GM21786 (cell line): ENCODE measurements around the gene ITGAX.
"Not testable (repeated sequence)": the region's sequence is repeated elsewhere in the genome, so short reads cannot be mapped to it uniquely, and the experiment has no call there.

Source experiments
- ATAC-seq: cut with Tn5 transposase; IDR thresholded peaks from one replicate; pipeline ENCODE4 v1.9.1; 2021; ENCODE audit not compliant: unreplicated experiment

ITGAX gene

DNA sequence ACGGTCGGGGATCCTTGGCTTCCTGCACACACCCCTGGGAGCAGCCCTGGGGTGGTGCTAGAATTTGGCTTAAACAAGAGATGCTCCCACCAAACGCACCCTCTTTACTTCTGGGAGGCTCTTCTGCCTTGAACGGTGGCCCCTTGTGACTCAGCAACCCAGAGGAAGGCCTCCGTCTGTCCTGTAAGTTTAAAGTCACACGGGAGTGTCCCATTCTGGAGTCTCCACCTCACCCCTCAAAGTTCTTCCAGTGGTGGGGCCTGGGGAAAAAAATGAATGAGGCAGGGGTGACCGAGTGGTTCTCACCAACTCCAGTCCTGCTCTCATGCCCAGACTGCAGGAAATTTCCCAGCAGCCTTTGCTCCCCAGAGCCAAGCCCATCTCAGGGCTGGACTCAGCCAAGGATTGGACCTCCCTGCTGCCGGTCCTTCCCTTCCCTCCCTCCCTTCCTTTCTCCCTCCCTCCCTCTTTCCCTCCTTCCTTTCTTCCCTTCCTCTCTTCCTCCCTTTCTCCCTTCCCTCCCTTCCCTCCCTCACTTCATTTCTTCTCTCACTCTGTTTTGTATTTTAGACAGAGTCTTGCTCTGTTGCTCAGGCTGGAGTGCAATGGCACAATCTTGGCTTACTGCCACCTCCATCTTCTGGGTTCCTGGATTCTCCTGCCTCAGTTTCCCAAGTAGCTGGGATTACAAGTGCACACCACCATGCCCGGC is 49.5 kb downstream of the ITGAX start:
- ATAC-seq = no peak

GRCh38 chr16:31407406-31407805 is 52.4 kb downstream of the ITGAX start:
- ATAC-seq = no peak

DNA sequence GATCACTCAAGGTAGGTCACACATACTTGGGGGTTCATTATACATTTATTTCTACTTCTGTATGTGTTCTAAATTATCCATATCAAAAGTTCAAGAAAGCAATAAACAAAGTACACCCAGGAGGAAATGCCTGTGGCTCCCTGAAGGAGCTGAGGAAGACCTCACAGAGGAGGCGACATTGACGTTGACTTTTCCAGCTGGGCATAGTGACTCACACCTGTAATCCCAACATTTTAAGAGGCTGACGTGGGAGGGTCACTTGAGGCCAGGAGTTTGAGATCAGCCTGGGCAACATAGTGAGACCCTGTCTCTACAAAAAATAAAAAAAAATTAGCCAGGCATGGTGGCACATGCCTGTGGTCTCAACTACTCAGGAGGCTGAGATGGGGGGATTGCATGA is 54.5 kb downstream of the ITGAX start:
- no peak for ATAC-seq

- no peak for ATAC-seq
Observed at GRCh38 chr16:31410082-31410481, 55.1 kb downstream of the ITGAX start.

DNA sequence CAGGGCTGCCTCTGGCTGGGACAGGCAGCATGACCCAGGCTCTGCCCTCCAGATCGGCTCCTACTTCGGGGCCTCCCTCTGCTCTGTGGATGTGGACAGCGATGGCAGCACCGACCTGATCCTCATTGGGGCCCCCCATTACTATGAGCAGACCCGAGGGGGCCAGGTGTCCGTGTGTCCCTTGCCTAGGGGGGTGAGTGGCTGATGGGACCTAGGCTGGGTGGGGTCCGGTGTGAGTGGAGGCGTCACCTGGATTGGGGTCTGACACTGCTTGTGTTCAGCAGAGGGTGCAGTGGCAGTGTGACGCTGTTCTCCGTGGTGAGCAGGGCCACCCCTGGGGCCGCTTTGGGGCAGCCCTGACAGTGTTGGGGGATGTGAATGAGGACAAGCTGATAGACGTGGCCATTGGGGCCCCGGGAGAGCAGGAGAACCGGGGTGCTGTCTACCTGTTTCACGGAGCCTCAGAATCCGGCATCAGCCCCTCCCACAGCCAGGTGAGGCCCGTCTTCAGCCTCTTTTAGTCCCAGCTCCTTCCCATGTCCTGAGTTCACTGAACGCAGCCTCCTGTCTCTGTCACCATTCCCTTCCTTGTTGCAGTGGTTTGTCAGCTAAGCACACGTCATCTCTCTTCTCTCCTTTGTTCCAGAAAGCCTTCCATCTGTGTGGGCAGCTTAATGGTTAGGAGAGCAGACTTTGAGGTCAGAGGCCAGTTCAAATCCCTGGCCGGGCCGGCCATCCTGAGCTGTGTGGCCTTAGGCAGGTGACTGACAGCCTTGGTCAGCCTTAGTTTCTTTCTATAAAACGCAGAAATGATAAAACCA is 56.3 kb downstream of the ITGAX start:
- no peak for ATAC-seq

- no peak for ATAC-seq
Observed at GRCh38 chr16:31412750-31413149, 57.8 kb downstream of the ITGAX start.

DNA sequence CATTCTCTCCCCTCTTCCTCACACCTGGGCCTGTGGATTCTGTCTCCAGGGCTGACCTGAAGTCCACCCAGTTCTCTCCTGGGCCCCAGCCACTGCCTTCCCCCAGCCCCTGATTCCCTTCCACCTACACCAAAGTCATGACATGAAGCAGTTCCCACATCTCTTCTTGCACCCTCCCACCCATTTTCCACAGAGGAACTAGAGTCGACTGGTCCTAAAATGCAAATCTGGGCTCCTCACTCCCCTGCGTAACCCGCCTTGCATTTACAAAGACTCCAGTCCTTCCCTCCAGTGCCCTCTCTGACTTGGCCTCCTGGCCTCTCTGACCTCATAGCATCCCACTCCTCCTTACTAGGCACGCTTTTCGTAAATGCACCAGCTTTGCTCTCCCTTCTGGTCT is 58.4 kb downstream of the ITGAX start:
- ATAC-seq = no peak

DNA sequence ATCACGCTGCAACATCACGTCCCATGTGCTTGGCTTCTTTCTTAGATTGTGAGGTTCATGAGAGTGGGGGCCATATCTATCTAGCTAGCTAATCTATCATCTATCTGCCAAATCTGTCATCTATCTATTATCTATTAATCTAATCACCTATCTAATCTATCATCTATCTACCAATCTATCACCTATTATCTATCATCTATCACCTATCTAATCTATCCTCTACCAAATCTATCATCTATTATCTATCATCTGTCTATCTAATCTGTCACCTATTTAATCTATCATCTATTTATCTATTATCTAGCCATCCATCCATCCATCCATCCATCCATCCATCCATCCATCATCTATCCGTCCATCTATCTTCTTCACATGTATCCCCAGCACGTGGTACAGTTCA is 59.0 kb downstream of the ITGAX start:
- no peak for ATAC-seq

DNA sequence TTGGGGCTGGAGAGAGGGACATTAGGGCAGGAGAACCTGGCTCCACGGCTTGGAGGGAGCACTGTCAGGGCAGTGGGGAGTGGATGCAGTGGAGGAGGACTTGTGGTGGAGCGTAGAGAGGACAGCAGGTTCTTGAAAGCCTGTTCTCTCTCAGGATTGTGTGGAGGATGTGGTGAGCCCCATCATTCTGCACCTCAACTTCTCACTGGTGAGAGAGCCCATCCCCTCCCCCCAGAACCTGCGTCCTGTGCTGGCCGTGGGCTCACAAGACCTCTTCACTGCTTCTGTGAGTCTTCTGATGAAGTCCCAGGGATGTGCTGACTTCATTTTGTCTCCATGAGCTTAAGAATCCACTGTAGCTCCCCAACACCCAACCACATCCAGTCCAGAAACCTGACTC is 59.7 kb downstream of the ITGAX start:
- no peak for ATAC-seq

- ATAC-seq = no peak
Observed at GRCh38 chr16:31416371-31416770, 61.4 kb downstream of the ITGAX start.

GRCh38 chr16:31417036-31417435 is 62.1 kb downstream of the ITGAX start:
- not testable (repeated sequence) for ATAC-seq

- no peak for ATAC-seq
Observed at GRCh38 chr16:31417916-31418315, 62.9 kb downstream of the ITGAX start.

- no peak for ATAC-seq
Observed at GRCh38 chr16:31420037-31420436, 65.1 kb downstream of the ITGAX start.

DNA sequence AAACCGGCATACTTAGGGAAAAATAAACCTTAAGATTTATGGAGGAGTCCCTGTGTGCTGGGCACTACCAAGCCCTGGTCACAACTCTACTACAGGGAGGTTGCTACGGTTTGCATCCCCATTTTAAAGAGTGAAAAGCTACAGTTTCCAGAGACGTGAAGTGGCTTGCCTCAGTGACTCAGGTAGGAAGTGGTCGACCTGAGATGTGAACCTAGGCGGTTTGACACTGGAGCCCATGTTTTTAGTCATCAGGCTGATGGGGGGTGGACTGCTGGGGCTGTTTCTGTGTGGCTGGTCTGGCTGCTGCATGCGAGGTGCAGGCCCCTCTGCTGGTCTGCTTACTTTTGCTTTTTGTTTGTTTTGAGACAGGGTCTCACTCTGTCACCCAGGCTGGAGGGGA is 66.6 kb downstream of the ITGAX start:
- no peak for ATAC-seq

DNA sequence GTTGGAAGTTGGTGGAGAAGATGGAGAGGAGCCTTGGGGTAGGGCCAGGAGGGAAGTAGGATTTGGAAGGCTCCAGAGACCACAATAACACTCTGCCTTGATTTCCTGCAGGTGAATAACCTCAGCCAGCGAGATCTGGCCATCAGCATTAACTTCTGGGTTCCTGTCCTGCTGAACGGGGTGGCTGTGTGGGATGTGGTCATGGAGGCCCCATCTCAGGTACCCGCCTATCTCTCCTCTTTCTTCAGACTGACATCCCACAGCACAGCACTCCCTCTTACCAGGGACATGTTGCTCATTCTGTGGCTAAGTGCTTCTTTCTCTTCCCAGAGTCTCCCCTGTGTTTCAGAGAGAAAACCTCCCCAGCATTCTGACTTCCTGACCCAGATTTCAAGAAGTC is 68.3 kb downstream of the ITGAX start:
- no peak for ATAC-seq

DNA sequence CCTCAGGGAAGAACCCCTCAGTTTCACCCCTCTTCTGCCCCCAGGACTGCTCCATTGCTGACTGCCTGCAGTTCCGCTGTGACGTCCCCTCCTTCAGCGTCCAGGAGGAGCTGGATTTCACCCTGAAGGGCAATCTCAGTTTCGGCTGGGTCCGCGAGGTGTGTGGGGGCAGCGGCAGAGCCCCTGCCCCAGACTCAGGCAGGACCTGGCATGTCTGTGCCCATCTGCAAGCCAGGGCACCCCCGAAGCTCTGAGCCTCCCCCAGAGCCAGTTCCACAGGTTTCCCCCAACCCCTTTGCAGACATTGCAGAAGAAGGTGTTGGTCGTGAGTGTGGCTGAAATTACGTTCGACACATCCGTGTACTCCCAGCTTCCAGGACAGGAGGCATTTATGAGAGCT is 68.8 kb downstream of the ITGAX start:
- no peak for ATAC-seq

DNA sequence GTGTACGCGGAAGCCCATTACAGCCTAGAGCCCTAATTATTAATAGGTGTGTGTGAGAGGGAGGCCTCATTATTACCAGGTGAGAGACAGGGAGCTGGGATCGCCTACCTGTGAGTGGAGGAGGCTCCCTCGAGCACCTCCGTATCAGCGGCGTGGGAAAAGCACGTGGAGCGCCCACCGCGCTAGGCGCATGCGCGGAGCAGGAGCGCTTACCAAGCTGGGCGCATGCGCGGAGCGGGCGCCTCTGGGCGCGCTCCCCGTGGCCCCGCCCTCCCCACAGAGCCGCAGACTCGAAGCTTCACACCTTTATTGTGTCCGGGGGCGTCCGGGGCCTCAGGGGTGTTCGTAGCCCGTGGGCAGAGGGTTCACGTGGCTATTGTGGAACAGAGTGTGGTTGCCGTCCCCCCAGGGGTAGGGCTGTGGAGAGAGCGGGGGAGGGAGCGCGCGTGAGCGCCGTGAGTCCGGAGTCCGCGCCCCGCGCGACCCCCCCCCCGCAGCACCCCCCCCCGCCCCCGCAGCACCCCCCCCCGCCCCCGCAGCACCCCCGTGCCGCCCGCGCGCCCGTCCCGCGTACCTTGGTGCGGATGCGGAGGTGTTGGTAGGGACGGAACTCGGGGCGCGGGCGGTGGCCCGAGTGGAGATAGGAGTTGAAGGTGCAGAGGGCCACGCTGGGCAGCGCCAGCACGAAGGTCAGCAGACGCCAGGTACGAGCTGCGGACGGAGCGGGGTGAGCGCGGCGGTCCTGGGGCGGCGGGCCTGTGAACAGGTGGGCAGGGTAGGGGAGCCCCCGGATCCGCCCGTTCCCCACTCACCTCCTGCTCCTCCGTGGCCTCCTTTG is 72.7 kb downstream of the ITGAX start:
- ATAC-seq = no peak

GRCh38 chr16:31428279-31428597 is 73.3 kb downstream of the ITGAX start, which contains the start of gene COX6A2:
TSS of gene COX6A2 (minus strand) at chr16:31428360. CDS start at chr16:31428325, 35 bp downstream.
- no peak for ATAC-seq

DNA sequence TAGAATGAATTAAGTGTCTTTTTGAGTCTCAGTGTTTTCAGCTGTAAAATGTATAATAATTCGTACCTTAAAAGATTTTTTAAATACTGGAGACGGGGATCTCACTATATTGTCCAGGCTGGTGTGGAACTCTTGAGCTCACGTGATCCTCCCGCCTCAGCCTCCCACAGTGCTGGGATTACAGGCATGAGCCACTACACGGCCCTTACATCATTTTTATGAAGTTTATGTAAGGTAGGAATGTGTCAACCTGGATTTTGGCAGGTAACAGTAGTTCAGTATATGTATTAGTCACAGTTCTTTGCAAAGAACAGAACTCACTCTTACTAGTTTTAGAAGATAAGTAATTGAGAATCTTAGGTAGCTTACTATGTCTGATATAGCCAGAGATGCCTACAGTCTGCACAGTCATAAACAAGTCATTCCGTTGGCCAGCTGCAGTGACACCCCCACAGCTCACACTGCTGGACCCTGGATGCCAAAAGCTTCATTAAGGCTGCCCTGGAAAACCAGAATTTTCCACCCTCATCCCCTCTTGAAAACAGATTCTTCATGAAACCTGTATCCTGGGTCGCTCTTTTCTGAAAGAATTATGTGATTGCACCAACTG is 73.8 kb downstream of the ITGAX start:
- ATAC-seq = no peak

GRCh38 chr16:31429314-31429713 is 74.3 kb downstream of the ITGAX start:
- no peak for ATAC-seq

DNA sequence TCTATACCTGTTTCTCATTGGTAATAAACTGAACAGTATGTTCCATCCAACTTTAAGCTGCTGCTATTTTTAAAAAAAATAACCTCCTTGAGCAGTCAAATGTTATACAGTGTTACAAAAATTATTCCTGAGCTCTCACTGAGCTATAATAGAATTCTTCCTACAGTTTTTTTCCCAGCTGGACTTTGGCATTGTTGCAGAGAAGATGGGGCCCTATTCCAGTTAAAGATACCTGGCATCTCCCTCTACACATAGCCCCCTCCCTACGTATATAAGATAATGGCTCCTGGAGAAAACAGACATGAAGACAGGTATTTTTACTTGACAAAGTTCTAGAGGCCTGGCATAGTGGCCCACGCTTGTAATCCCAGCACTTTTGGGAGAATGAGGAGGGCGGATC is 74.8 kb downstream of the ITGAX start:
- ATAC-seq = no peak
